Measurements from ENCODE around the gene RFX7. TPM values are rescaled to one million over a fixed set of nuclear protein-coding genes. Genes with fewer than 3 reads are reported as not detected.

RFX7 gene
- total and polyA plus RNA-seq, 4 donors, result 1.0 to 22.1 (median 9.7) TPM

GRCh38 chr15:56222302-56222701 is 21.4 kb downstream of the RFX7 start:
- ATAC-seq (ENCODE audit: low FRiP score) (no peak), DNase-seq (no peak)
- Histone ChIP-seq H3K9me3 (ENCODE audit: control insufficient read depth, low read length) (no peaks in the 10 kb centered on the region), H3K4me3 (ENCODE audit: low read length in 2 of 2) (no peak overlapping the region), H3K27me3 (ENCODE audit: control insufficient read depth in 1 of 2, insufficient read depth in 2 of 2, low read length in 1 of 2) (no peaks in the 10 kb centered on the region), H3K27ac (ENCODE audit: low read depth in 1 of 2, low read length in 2 of 2) (no peak overlapping the region), H3K36me3 (ENCODE audit: control insufficient read depth in 1 of 2, insufficient read depth in 2 of 2, low read length in 1 of 2) (no peaks in the 10 kb centered on the region), H3K4me1 (ENCODE audit: control insufficient read depth in 1 of 2, insufficient read depth in 2 of 2, low read length in 2 of 2) (no peaks in the 10 kb centered on the region)
- WGBS, 2 donors, result 95 to 99% methylated on average over 3 of the region's 3 CpGs
- intact Hi-C loops (cut with DNase I), result no loop called here

- H3K36me3 ChIP-seq (ENCODE audit: control insufficient read depth in 1 of 2, insufficient read depth in 2 of 2, low read length in 1 of 2), result no peaks in the 10 kb centered on the region
- H3K9me3 ChIP-seq (ENCODE audit: control insufficient read depth, low read length), result no peaks in the 10 kb centered on the region
- no peaks in the 10 kb centered on the region for H3K27me3 ChIP-seq (ENCODE audit: control insufficient read depth in 1 of 2, insufficient read depth in 2 of 2, low read length in 1 of 2)
- DNase-seq (no peak), ATAC-seq (ENCODE audit: low FRiP score) (no peak)
- intact Hi-C loops (cut with DNase I), result no loop called here
- H3K4me1 ChIP-seq (ENCODE audit: control insufficient read depth in 1 of 2, insufficient read depth in 2 of 2, low read length in 2 of 2), result peaks cover 0 to 2% of the 10 kb centered on the region in 2 donors
- no peak overlapping the region for H3K4me3 ChIP-seq (ENCODE audit: low read length in 2 of 2)
- no peak overlapping the region for H3K27ac ChIP-seq (ENCODE audit: low read depth in 1 of 2, low read length in 2 of 2)
Observed at GRCh38 chr15:56217341-56217740, 26.3 kb downstream of the RFX7 start.

GRCh38 chr15:56215769-56216168 is 27.9 kb downstream of the RFX7 start:
- H3K27ac ChIP-seq (ENCODE audit: low read depth in 1 of 2, low read length in 2 of 2), result no peak overlapping the region
- ATAC-seq (ENCODE audit: low FRiP score) (no peak), DNase-seq (no peak)
- no peaks in the 10 kb centered on the region for H3K9me3 ChIP-seq (ENCODE audit: control insufficient read depth, low read length)
- intact Hi-C loops (cut with DNase I), result no loop called here
- no peaks in the 10 kb centered on the region for H3K27me3 ChIP-seq (ENCODE audit: control insufficient read depth in 1 of 2, insufficient read depth in 2 of 2, low read length in 1 of 2)
- 61 to 70% methylated on average over 1 of the region's 1 CpG for WGBS, 2 donors
- no peaks in the 10 kb centered on the region for H3K36me3 ChIP-seq (ENCODE audit: control insufficient read depth in 1 of 2, insufficient read depth in 2 of 2, low read length in 1 of 2)
- no peak overlapping the region for H3K4me3 ChIP-seq (ENCODE audit: low read length in 2 of 2)
- H3K4me1 ChIP-seq (ENCODE audit: control insufficient read depth in 1 of 2, insufficient read depth in 2 of 2, low read length in 2 of 2), result peaks cover 0 to 2% of the 10 kb centered on the region in 2 donors

- H3K27me3 ChIP-seq (ENCODE audit: control insufficient read depth in 1 of 2, insufficient read depth in 2 of 2, low read length in 1 of 2), result no peaks in the 10 kb centered on the region
- intact Hi-C loops (cut with DNase I), result no loop called here
- H3K4me3 ChIP-seq (ENCODE audit: low read length in 2 of 2), result no peak overlapping the region
- no peaks in the 10 kb centered on the region for H3K9me3 ChIP-seq (ENCODE audit: control insufficient read depth, low read length)
- peaks cover 0 to 2% of the 10 kb centered on the region in 2 donors for H3K4me1 ChIP-seq (ENCODE audit: control insufficient read depth in 1 of 2, insufficient read depth in 2 of 2, low read length in 2 of 2)
- no peak for ATAC-seq (ENCODE audit: low FRiP score)
- 94% methylated on average over 4 of the region's 4 CpGs for WGBS, 2 donors
- H3K27ac ChIP-seq (ENCODE audit: low read depth in 1 of 2, low read length in 2 of 2), result no peak overlapping the region
- no peaks in the 10 kb centered on the region for H3K36me3 ChIP-seq (ENCODE audit: control insufficient read depth in 1 of 2, insufficient read depth in 2 of 2, low read length in 1 of 2)
- no peak for DNase-seq
Observed at GRCh38 chr15:56211960-56212550, 31.6 kb downstream of the RFX7 start.

GRCh38 chr15:56211064-56211463 is 32.6 kb downstream of the RFX7 start:
- DNase-seq (no peak), ATAC-seq (ENCODE audit: low FRiP score) (no peak)
- H3K36me3 ChIP-seq (ENCODE audit: control insufficient read depth in 1 of 2, insufficient read depth in 2 of 2, low read length in 1 of 2), result no peaks in the 10 kb centered on the region
- no peak overlapping the region for H3K27ac ChIP-seq (ENCODE audit: low read depth in 1 of 2, low read length in 2 of 2)
- no peaks in the 10 kb centered on the region for H3K9me3 ChIP-seq (ENCODE audit: control insufficient read depth, low read length)
- H3K27me3 ChIP-seq (ENCODE audit: control insufficient read depth in 1 of 2, insufficient read depth in 2 of 2, low read length in 1 of 2), result no peaks in the 10 kb centered on the region
- intact Hi-C loops (cut with DNase I), result no loop called here
- no peak overlapping the region for H3K4me3 ChIP-seq (ENCODE audit: low read length in 2 of 2)
- H3K4me1 ChIP-seq (ENCODE audit: control insufficient read depth in 1 of 2, insufficient read depth in 2 of 2, low read length in 2 of 2), result peaks cover 0 to 2% of the 10 kb centered on the region in 2 donors

- H3K27me3 ChIP-seq (ENCODE audit: control insufficient read depth in 1 of 2, insufficient read depth in 2 of 2, low read length in 1 of 2), result no peaks in the 10 kb centered on the region
- no peaks in the 10 kb centered on the region for H3K4me1 ChIP-seq (ENCODE audit: control insufficient read depth in 1 of 2, insufficient read depth in 2 of 2, low read length in 2 of 2)
- H3K36me3 ChIP-seq (ENCODE audit: control insufficient read depth in 1 of 2, insufficient read depth in 2 of 2, low read length in 1 of 2), result no peaks in the 10 kb centered on the region
- 74 to 77% methylated on average over 1 of the region's 1 CpG for WGBS, 2 donors
- H3K9me3 ChIP-seq (ENCODE audit: control insufficient read depth, low read length), result no peaks in the 10 kb centered on the region
- H3K4me3 ChIP-seq (ENCODE audit: low read length in 2 of 2), result no peak overlapping the region
- intact Hi-C loops (cut with DNase I), result no loop called here
- H3K27ac ChIP-seq (ENCODE audit: low read depth in 1 of 2, low read length in 2 of 2), result no peak overlapping the region
- no peak for DNase-seq
- ATAC-seq (ENCODE audit: low FRiP score), result no peak
Observed at GRCh38 chr15:56208641-56209155, 35.0 kb downstream of the RFX7 start.

- no peak for DNase-seq
- no peak overlapping the region for H3K4me3 ChIP-seq (ENCODE audit: low read length in 2 of 2)
- intact Hi-C loops (cut with DNase I), result no loop called here
- H3K27me3 ChIP-seq (ENCODE audit: control insufficient read depth in 1 of 2, insufficient read depth in 2 of 2, low read length in 1 of 2), result no peaks in the 10 kb centered on the region
- no peak overlapping the region for H3K27ac ChIP-seq (ENCODE audit: low read depth in 1 of 2, low read length in 2 of 2)
- H3K36me3 ChIP-seq (ENCODE audit: control insufficient read depth in 1 of 2, insufficient read depth in 2 of 2, low read length in 1 of 2), result no peaks in the 10 kb centered on the region
- WGBS, 2 donors, result 77 to 78% methylated on average over 2 of the region's 2 CpGs
- H3K9me3 ChIP-seq (ENCODE audit: control insufficient read depth, low read length), result no peaks in the 10 kb centered on the region
- ATAC-seq (ENCODE audit: low FRiP score), result no peak
- H3K4me1 ChIP-seq (ENCODE audit: control insufficient read depth in 1 of 2, insufficient read depth in 2 of 2, low read length in 2 of 2), result no peaks in the 10 kb centered on the region
Observed at GRCh38 chr15:56208185-56208584, 35.5 kb downstream of the RFX7 start.

- no peaks in the 10 kb centered on the region for H3K9me3 ChIP-seq (ENCODE audit: control insufficient read depth, low read length)
- no peak overlapping the region for H3K4me3 ChIP-seq (ENCODE audit: low read length in 2 of 2)
- H3K4me1 ChIP-seq (ENCODE audit: control insufficient read depth in 1 of 2, insufficient read depth in 2 of 2, low read length in 2 of 2), result no peaks in the 10 kb centered on the region
- 13 to 51% methylated on average over 1 of the region's 1 CpG for WGBS, 2 donors
- intact Hi-C loops (cut with DNase I), result no loop called here
- no peaks in the 10 kb centered on the region for H3K36me3 ChIP-seq (ENCODE audit: control insufficient read depth in 1 of 2, insufficient read depth in 2 of 2, low read length in 1 of 2)
- no peak for ATAC-seq (ENCODE audit: low FRiP score)
- H3K27ac ChIP-seq (ENCODE audit: low read depth in 1 of 2, low read length in 2 of 2), result no peak overlapping the region
- DNase-seq, result no peak
- no peaks in the 10 kb centered on the region for H3K27me3 ChIP-seq (ENCODE audit: control insufficient read depth in 1 of 2, insufficient read depth in 2 of 2, low read length in 1 of 2)
Observed at GRCh38 chr15:56207711-56208110, 36.0 kb downstream of the RFX7 start.

GRCh38 chr15:56207092-56207491 is 36.6 kb downstream of the RFX7 start:
- no peak for ATAC-seq (ENCODE audit: low FRiP score)
- Histone ChIP-seq H3K36me3 (ENCODE audit: control insufficient read depth in 1 of 2, insufficient read depth in 2 of 2, low read length in 1 of 2) (no peaks in the 10 kb centered on the region), H3K27me3 (ENCODE audit: control insufficient read depth in 1 of 2, insufficient read depth in 2 of 2, low read length in 1 of 2) (no peaks in the 10 kb centered on the region), H3K4me1 (ENCODE audit: control insufficient read depth in 1 of 2, insufficient read depth in 2 of 2, low read length in 2 of 2) (no peaks in the 10 kb centered on the region), H3K27ac (ENCODE audit: low read depth in 1 of 2, low read length in 2 of 2) (no peak overlapping the region), H3K4me3 (ENCODE audit: low read length in 2 of 2) (no peak overlapping the region), H3K9me3 (ENCODE audit: control insufficient read depth, low read length) (no peaks in the 10 kb centered on the region)
- DNase-seq, result no peak
- intact Hi-C loops (cut with DNase I), result no loop called here
